GM12878 (cell line): ENCODE measurements around the gene CADM2. TPM values are rescaled to one million over a fixed set of nuclear protein-coding genes. Genes with fewer than 3 reads are reported as not detected.

ENCODE experiments used
- ATAC-seq: fragments of 200-7000 bp; cut with Tn5 transposase; 3 replicates; pipeline ENCODE4 v1.9.1; 2020; ENCODE audit warnings: mild to moderate bottlenecking, moderate library complexity
- BruUV-seq: library from RNA; stranded (reverse); fragments of 400-500 nt; replicated peaks from 2 replicates; lab custom pipeline; 2021; lab: Mats Ljungman, UMichigan
- CTCF ChIA-PET: fragments of 300-600 bp; sonication (Branson Sonifier 250); formaldehyde crosslinking; extraction: SDS; loops from one replicate; lab custom pipeline; 2021; ENCODE audit warnings: inconsistent platforms; lab: Yijun Ruan, JAX
- POLR2A ChIA-PET: fragments of 350-600 bp; formaldehyde crosslinking; extraction: SDS; loops from one replicate; lab custom pipeline; 2021; ENCODE audit warnings: inconsistent platforms; lab: Charles Lee
- RAD21 ChIA-PET: fragments of 300-600 bp; sonication (Branson Sonifier 250); formaldehyde crosslinking; loops from one replicate; lab custom pipeline; 2023; ENCODE audit warnings: antibody characterized with exemption; ENCODE audit not compliant: unreplicated experiment; lab: Charles Lee
- SMC1A ChIA-PET: fragments of 300-600 bp; sonication (Branson Sonifier 250); formaldehyde crosslinking; loops from one replicate; lab custom pipeline; 2023; ENCODE audit not compliant: unreplicated experiment, uncharacterized antibody; lab: Charles Lee
- DNase-seq: peaks from one replicate; pipeline ENCODE4 v3.0.0-alpha.2; 2011; ENCODE audit warnings: low read depth, low spot score
- FAIRE-seq: peaks from 3 replicates; lab custom pipeline; 2011; peaks lifted over from hg19 to GRCh38; lab: Jason Lieb, UNC
- H2AFZ ChIP-seq: 2 replicates; pipeline ENCODE4 v1.6.0; 2011; ENCODE audit warnings: low read depth, low read length, control low read depth; ENCODE audit not compliant: control insufficient read depth
- H3K27ac ChIP-seq: 2 replicates; pipeline ENCODE4 v1.5.1; 2011; ENCODE audit warnings: control low read depth; ENCODE audit not compliant: control insufficient read depth, insufficient read depth
- H3K27me3 ChIP-seq, 2 experiments: replicated peaks in 1 of 2; 2 replicates each; pipeline versions ENCODE4 v1.6.0 to v1.6.1; 2011; ENCODE audit warnings: low read length in 1 of 2; ENCODE audit not compliant: control insufficient read depth in 2 of 2, insufficient read depth in 2 of 2
- H3K36me3 ChIP-seq, 2 experiments: 2 replicates each; pipeline ENCODE4 v1.5.1; 2011; ENCODE audit warnings: low read length in 1 of 2; ENCODE audit not compliant: control insufficient read depth in 2 of 2, insufficient read depth in 2 of 2
- H3K4me1 ChIP-seq: 2 replicates; pipeline ENCODE4 v1.6.1; 2011; ENCODE audit warnings: mild to moderate bottlenecking, low read length, moderate library complexity, mixed read lengths; ENCODE audit not compliant: control insufficient read depth, insufficient read depth
- H3K4me2 ChIP-seq: 2 replicates; pipeline ENCODE4 v1.6.0; 2011; ENCODE audit warnings: control low read depth; ENCODE audit not compliant: control insufficient read depth, insufficient read depth
- H3K4me3 ChIP-seq: fragments of 200-600 bp; sonication (generic); 2 replicates; pipeline ENCODE4 v1.5.1; 2016
- H3K79me2 ChIP-seq: 2 replicates; pipeline ENCODE4 v1.6.0; 2011; ENCODE audit warnings: low read length; ENCODE audit not compliant: control insufficient read depth, insufficient read depth
- H3K9ac ChIP-seq: 2 replicates; pipeline ENCODE4 v1.8.0; 2011; ENCODE audit warnings: low read length, control low read depth, mixed read lengths; ENCODE audit not compliant: control insufficient read depth, insufficient read depth
- H3K9me3 ChIP-seq: replicated peaks from 3 replicates; pipeline ENCODE4 v1.5.1; 2011; ENCODE audit warnings: mild to moderate bottlenecking, low read length; ENCODE audit not compliant: control insufficient read depth, insufficient read depth
- H4K20me1 ChIP-seq: 2 replicates; pipeline ENCODE4 v1.6.0; 2011; ENCODE audit not compliant: control insufficient read depth, insufficient read depth
- BHLHE40 ChIP-seq, 2 experiments: fragments of 450-650 bp in 1 of 2; IDR thresholded peaks; 2 replicates each; pipeline ENCODE4 v1.6.1; 2011 to 2017; ENCODE audit warnings: low read depth in 2 of 2, borderline replicate concordance in 1 of 2, improper control_type of control experiment in 1 of 2, low read length in 1 of 2, mild to moderate bottlenecking in 1 of 2
- CREB1 ChIP-seq: IDR thresholded peaks from 2 replicates; pipeline ENCODE4 v1.6.1; 2012; ENCODE audit warnings: low read depth, mild to moderate bottlenecking, inconsistent platforms
- EGR1 ChIP-seq, 2 experiments: IDR thresholded peaks; 1 replicate in 1 of 2; 2 replicates in 1 of 2; pipeline ENCODE4 v1.6.1; 2011 to 2012; ENCODE audit warnings: low read depth in 2 of 2, low read length in 2 of 2, borderline replicate concordance in 1 of 2, mild to moderate bottlenecking in 1 of 2, moderate library complexity in 1 of 2
- FOXK2 ChIP-seq: fragments of 450-650 bp; IDR thresholded peaks from 2 replicates; pipeline ENCODE4 v1.6.1; 2017; ENCODE audit warnings: mild to moderate bottlenecking, moderate library complexity
- GATAD2B ChIP-seq: fragments of 450-650 bp; conservative IDR thresholded peaks from 2 replicates; pipeline ENCODE4 v1.6.1; 2017; ENCODE audit warnings: low read depth, mild to moderate bottlenecking, moderate library complexity
- HDAC6 ChIP-seq: fragments of 200-600 bp; sonication (generic); IDR thresholded peaks from one replicate; pipeline ENCODE4 v1.8.0; 2017; ENCODE audit warnings: antibody characterized with exemption; ENCODE audit not compliant: unreplicated experiment
- IKZF2 ChIP-seq, 2 experiments: fragments of 450-650 bp; IDR thresholded peaks; 2 replicates each; pipeline ENCODE4 v1.6.1; 2017; ENCODE audit warnings: mild to moderate bottlenecking in 2 of 2, moderate library complexity in 2 of 2
- MTA2 ChIP-seq: fragments of 450-650 bp; IDR thresholded peaks from 2 replicates; pipeline ENCODE4 v1.6.1; 2016; ENCODE audit warnings: low read depth, mild to moderate bottlenecking, moderate library complexity
- NFIC ChIP-seq: IDR thresholded peaks from 2 replicates; pipeline ENCODE4 v1.6.1; 2012; ENCODE audit warnings: low read depth, mild to moderate bottlenecking, inconsistent platforms, low read length, moderate library complexity
- NR2F1 ChIP-seq: fragments of 450-650 bp; conservative IDR thresholded peaks from 2 replicates; pipeline ENCODE4 v1.6.1; 2017; ENCODE audit warnings: mild to moderate bottlenecking
- PAX5 ChIP-seq: IDR thresholded peaks from 2 replicates; pipeline ENCODE4 v1.6.1; 2011; ENCODE audit warnings: low read depth, low read length, borderline replicate concordance
- POLR2AphosphoS2 ChIP-seq: IDR thresholded peaks from 2 replicates; pipeline ENCODE4 v1.6.1; 2011; ENCODE audit warnings: low read depth, mild to moderate bottlenecking, low read length, improper control_type of control experiment, moderate library complexity
- RB1 ChIP-seq: fragments of 450-650 bp; formaldehyde crosslinking; IDR thresholded peaks from 2 replicates; pipeline ENCODE4 v1.6.1; 2017; ENCODE audit warnings: mild to moderate bottlenecking, borderline replicate concordance
- RELA ChIP-seq: fragments of 450-650 bp; IDR thresholded peaks from 2 replicates; pipeline ENCODE4 v1.8.0; 2014; ENCODE audit warnings: borderline replicate concordance; ENCODE audit not compliant: partially characterized antibody
- SRF ChIP-seq, 2 experiments: IDR thresholded peaks; 2 replicates each; pipeline ENCODE4 v1.6.1; 2011; ENCODE audit warnings: low read depth in 2 of 2, low read length in 2 of 2, mild to moderate bottlenecking in 1 of 2, moderate library complexity in 1 of 2
- WGBS: methylation state at CpG from one replicate; pipeline ENCODE4 v1.1.6; 2016; ENCODE audit warnings: low lambda C conversion rate; ENCODE audit not compliant: insufficient replicate concordance, insufficient coverage; ENCODE audit errors: missing lambda C conversion rate; 5-methylcytosine and 5-hydroxymethylcytosine counted together
- in situ Hi-C: fragments of 300-500 bp; cut with MboI; formaldehyde crosslinking; loops from 9 replicates; pipeline ENCODE4 v1.14.3; 2018; ENCODE audit warnings: mixed read lengths
- intact Hi-C: fragments of 100-400 bp; cut with micrococcal nuclease; formaldehyde crosslinking; loops from one replicate; pipeline ENCODE4 v1.14.2; 2022; ENCODE audit not compliant: unreplicated experiment
- polyA plus RNA-seq, 11 experiments: library from polyadenylated mRNA; depleted of rRNA in 4 of 11; unstranded in 6 of 11; stranded (reverse) in 5 of 11; fragments of >200 nt; fragmentation: Nextera tagmentation in 4 of 11; fragmentation: Illumina TruSeq in 1 of 11; extraction: Ambion mirVana in 4 of 11; extraction: Trizol in 1 of 11; gene quantifications; 1 replicate in 1 of 11; 2 replicates in 10 of 11; pipeline versions ENCODE4 v1.2.1 to v1.2.3, GENCODE V29; 2011 to 2016; ENCODE audit warnings: inconsistent platforms in 2 of 11, missing spikeins in 2 of 11, low read depth in 1 of 11
- total RNA-seq, 4 experiments: library from RNA; depleted of rRNA in 3 of 4; stranded (reverse); fragments of >200 nt in 3 of 4; fragmentation: Illumina TruSeq in 1 of 4; extraction: Trizol in 1 of 4; gene quantifications; 2 replicates each; pipeline versions ENCODE4 v1.2.1 to v1.2.3, GENCODE V29; 2013 to 2021
- TF ChIP-seq, protein P1 (sequence below): fragments of 450-650 bp; IDR thresholded peaks from 2 replicates; pipeline ENCODE4 v1.6.1; 2017; ENCODE audit warnings: mild to moderate bottlenecking, low read depth, inconsistent platforms; ENCODE audit not compliant: poor library complexity, severe bottlenecking
- TF ChIP-seq, protein P2 (sequence below): fragments of 150-350 bp; IDR thresholded peaks from 2 replicates; pipeline ENCODE4 v1.6.1; 2014; ENCODE audit warnings: mild to moderate bottlenecking, low read depth, low read length
- TF ChIP-seq, protein P3 (sequence below): fragments of 450-650 bp; IDR thresholded peaks from 2 replicates; pipeline ENCODE4 v1.6.1; 2017; ENCODE audit warnings: mild to moderate bottlenecking
- TF ChIP-seq, protein P4 (sequence below): fragments of 450-650 bp; IDR thresholded peaks from 2 replicates; pipeline ENCODE4 v1.6.1; 2016; ENCODE audit warnings: mild to moderate bottlenecking

The CADM2 gene
- total and polyA plus RNA-seq, 10 of the 15 experiments (the other 5 are each of a cell fraction or from before 2014, with no cell fraction given): 0.13 TPM; not detected in 9

DNA sequence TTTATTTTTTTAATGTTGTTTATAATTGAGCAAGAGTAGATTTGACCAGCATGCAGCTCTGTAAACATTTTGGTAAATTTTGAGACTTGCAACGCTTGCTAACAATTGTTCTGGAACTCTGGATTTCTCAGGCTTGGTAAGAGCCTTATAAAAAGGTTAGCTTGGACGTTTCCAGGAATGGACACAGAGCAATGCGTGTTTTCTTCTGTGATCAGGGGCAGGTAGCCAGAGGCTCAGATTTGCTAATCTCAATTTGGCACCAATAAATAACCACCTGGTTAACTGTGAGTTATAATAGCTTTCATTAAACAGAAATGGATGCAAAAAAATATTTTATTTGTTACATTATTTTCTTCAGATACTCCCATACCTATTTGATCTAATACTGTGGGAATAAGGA, 39.8 kb downstream of the CADM2 start:
- H3K79me2 ChIP-seq: no peaks in the 10 kb centered on the region
- H3K4me3 ChIP-seq: no peak overlapping the region
- RAD21 ChIA-PET: no interaction called here
- no TSS peak for BruUV-seq
- H3K4me1 ChIP-seq: no peaks in the 10 kb centered on the region
- intact Hi-C loops: no loop called here
- H3K4me2 ChIP-seq: no peak overlapping the region
- ATAC-seq (no peak), DNase-seq (no peak), FAIRE-seq (no peak)
- POLR2A ChIA-PET: no interaction called here
- no peak overlapping the region for H3K27ac ChIP-seq
- no peaks in the 10 kb centered on the region for H3K27me3 ChIP-seq
- no peaks in the 10 kb centered on the region for H4K20me1 ChIP-seq
- in situ Hi-C loops: no loop called here
- H3K36me3 ChIP-seq: no peaks in the 10 kb centered on the region
- CTCF ChIA-PET: no interaction called here
- no peak overlapping the region for H2AFZ ChIP-seq
- no peak overlapping the region for H3K9ac ChIP-seq
- H3K9me3 ChIP-seq: no peaks in the 10 kb centered on the region
- SMC1A ChIA-PET: no interaction called here
- 14% methylated on average over 3 of the region's 3 CpGs for WGBS
- TF ChIP-seq HDAC6: no peak
- TF ChIP-seq NFIC: no peak
- TF ChIP-seq GATAD2B: no peak
- TF ChIP-seq, protein P1, sequence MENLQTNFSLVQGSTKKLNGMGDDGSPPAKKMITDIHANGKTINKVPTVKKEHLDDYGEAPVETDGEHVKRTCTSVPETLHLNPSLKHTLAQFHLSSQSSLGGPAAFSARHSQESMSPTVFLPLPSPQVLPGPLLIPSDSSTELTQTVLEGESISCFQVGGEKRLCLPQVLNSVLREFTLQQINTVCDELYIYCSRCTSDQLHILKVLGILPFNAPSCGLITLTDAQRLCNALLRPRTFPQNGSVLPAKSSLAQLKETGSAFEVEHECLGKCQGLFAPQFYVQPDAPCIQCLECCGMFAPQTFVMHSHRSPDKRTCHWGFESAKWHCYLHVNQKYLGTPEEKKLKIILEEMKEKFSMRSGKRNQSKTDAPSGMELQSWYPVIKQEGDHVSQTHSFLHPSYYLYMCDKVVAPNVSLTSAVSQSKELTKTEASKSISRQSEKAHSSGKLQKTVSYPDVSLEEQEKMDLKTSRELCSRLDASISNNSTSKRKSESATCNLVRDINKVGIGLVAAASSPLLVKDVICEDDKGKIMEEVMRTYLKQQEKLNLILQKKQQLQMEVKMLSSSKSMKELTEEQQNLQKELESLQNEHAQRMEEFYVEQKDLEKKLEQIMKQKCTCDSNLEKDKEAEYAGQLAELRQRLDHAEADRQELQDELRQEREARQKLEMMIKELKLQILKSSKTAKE: no peak
- no peak for TF ChIP-seq BHLHE40 (IDR thresholded peaks at IDR 0.05; ENCODE audit: borderline replicate concordance in 1 of 2, low read depth in 2 of 2, low read length in 1 of 2)
- TF ChIP-seq EGR1 (IDR thresholded peaks at IDR 0.05; ENCODE audit: borderline replicate concordance in 1 of 2, low read depth in 2 of 2, low read length in 2 of 2): no peak
- no peak for TF ChIP-seq PAX5
- TF ChIP-seq RB1: no peak
- no peak for TF ChIP-seq RELA
- no peak for TF ChIP-seq NR2F1
- no peak for TF ChIP-seq IKZF2 (IDR thresholded peaks at IDR 0.05)
- TF ChIP-seq SRF (IDR thresholded peaks at IDR 0.05; ENCODE audit: low read depth in 2 of 2, low read length in 2 of 2): no peak
- TF ChIP-seq CREB1: no peak
- no peak for TF ChIP-seq FOXK2
- TF ChIP-seq, protein P2, sequence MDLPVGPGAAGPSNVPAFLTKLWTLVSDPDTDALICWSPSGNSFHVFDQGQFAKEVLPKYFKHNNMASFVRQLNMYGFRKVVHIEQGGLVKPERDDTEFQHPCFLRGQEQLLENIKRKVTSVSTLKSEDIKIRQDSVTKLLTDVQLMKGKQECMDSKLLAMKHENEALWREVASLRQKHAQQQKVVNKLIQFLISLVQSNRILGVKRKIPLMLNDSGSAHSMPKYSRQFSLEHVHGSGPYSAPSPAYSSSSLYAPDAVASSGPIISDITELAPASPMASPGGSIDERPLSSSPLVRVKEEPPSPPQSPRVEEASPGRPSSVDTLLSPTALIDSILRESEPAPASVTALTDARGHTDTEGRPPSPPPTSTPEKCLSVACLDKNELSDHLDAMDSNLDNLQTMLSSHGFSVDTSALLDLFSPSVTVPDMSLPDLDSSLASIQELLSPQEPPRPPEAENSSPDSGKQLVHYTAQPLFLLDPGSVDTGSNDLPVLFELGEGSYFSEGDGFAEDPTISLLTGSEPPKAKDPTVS: no peak
- TF ChIP-seq, protein P3, sequence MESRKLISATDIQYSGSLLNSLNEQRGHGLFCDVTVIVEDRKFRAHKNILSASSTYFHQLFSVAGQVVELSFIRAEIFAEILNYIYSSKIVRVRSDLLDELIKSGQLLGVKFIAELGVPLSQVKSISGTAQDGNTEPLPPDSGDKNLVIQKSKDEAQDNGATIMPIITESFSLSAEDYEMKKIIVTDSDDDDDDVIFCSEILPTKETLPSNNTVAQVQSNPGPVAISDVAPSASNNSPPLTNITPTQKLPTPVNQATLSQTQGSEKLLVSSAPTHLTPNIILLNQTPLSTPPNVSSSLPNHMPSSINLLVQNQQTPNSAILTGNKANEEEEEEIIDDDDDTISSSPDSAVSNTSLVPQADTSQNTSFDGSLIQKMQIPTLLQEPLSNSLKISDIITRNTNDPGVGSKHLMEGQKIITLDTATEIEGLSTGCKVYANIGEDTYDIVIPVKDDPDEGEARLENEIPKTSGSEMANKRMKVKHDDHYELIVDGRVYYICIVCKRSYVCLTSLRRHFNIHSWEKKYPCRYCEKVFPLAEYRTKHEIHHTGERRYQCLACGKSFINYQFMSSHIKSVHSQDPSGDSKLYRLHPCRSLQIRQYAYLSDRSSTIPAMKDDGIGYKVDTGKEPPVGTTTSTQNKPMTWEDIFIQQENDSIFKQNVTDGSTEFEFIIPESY: no peak
- no peak for TF ChIP-seq POLR2AphosphoS2
- TF ChIP-seq MTA2: no peak
- TF ChIP-seq, protein P4, sequence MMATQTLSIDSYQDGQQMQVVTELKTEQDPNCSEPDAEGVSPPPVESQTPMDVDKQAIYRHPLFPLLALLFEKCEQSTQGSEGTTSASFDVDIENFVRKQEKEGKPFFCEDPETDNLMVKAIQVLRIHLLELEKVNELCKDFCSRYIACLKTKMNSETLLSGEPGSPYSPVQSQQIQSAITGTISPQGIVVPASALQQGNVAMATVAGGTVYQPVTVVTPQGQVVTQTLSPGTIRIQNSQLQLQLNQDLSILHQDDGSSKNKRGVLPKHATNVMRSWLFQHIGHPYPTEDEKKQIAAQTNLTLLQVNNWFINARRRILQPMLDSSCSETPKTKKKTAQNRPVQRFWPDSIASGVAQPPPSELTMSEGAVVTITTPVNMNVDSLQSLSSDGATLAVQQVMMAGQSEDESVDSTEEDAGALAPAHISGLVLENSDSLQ: no peak
